H1 (cell line): ENCODE data around the gene DNAJC22. TPM values are rescaled to one million over a fixed set of nuclear protein-coding genes. Genes with fewer than 3 reads are reported as not detected.

Experiments used
- CTCF ChIA-PET: fragments of 300-600 bp; sonication (Branson Sonifier 250); formaldehyde crosslinking; loops from one replicate; lab custom pipeline; 2021; ENCODE audit not compliant: partially characterized antibody; lab: Charles Lee
- POLR2A ChIA-PET: fragments of 300-600 bp; sonication (Branson Sonifier 250); formaldehyde crosslinking; loops from one replicate; lab custom pipeline; 2021; ENCODE audit warnings: inconsistent platforms; ENCODE audit not compliant: partially characterized antibody; lab: Charles Lee
- DNase-seq, 2 experiments: peaks; one replicate each; pipeline versions ENCODE4 v3.0.0 to v3.0.0-alpha.2; 2010 to 2022; ENCODE audit warnings: low spot score in 2 of 2, low read depth in 1 of 2, mixed read lengths in 1 of 2
- FAIRE-seq: peaks from 2 replicates; lab custom pipeline; 2011; peaks lifted over from hg19 to GRCh38; lab: Jason Lieb, UNC
- H2AFZ ChIP-seq: 2 replicates; pipeline ENCODE4 v1.8.1; 2012; ENCODE audit warnings: low read length, inconsistent platforms
- H2AK5ac ChIP-seq: 2 replicates; pipeline ENCODE4 v1.6.1; 2013; ENCODE audit warnings: low read depth, low read length
- H2BK120ac ChIP-seq: replicated peaks from 2 replicates; pipeline ENCODE3; 2013; ENCODE audit warnings: low read depth, low read length, inconsistent platforms
- H2BK12ac ChIP-seq: 2 replicates; pipeline ENCODE4 v1.6.1; 2013; ENCODE audit warnings: low read depth, low read length
- H2BK15ac ChIP-seq: 2 replicates; pipeline ENCODE4 v1.6.1; 2013; ENCODE audit warnings: low read length
- H2BK20ac ChIP-seq: 2 replicates; pipeline ENCODE4 v1.6.1; 2013; ENCODE audit warnings: low read length
- H2BK5ac ChIP-seq: 2 replicates; pipeline ENCODE4 v1.6.1; 2013; ENCODE audit warnings: low read depth, low read length
- H3K14ac ChIP-seq: 2 replicates; pipeline ENCODE4 v1.6.1; 2013; ENCODE audit warnings: inconsistent platforms; ENCODE audit not compliant: insufficient read length
- H3K18ac ChIP-seq: 2 replicates; pipeline ENCODE4 v1.6.1; 2013; ENCODE audit warnings: low read length; ENCODE audit errors: extremely low read depth
- H3K23ac ChIP-seq: 2 replicates; pipeline ENCODE4 v1.6.1; 2013; ENCODE audit warnings: inconsistent platforms; ENCODE audit not compliant: insufficient read length
- H3K23me2 ChIP-seq: 2 replicates; pipeline ENCODE4 v1.6.1; 2013; ENCODE audit warnings: low read depth, low read length
- H3K27ac ChIP-seq: 2 replicates; pipeline ENCODE4 v1.6.1; 2011; ENCODE audit warnings: low read depth, low read length, inconsistent platforms
- H3K27me3 ChIP-seq, 4 experiments: replicated peaks in 1 of 4; 1 replicate in 1 of 4; 2 replicates in 3 of 4; pipeline versions ENCODE4 v1.6.1 to v1.8.1; 2011 to 2013; ENCODE audit warnings: low read length in 3 of 4, mild to moderate bottlenecking in 3 of 4, inconsistent platforms in 2 of 4, mixed read lengths in 2 of 4, moderate library complexity in 1 of 4; ENCODE audit not compliant: control insufficient read depth in 3 of 4, insufficient read depth in 3 of 4; ENCODE audit errors: extremely low read depth in 1 of 4
- H3K36me3 ChIP-seq, 4 experiments: 2 replicates each; pipeline versions ENCODE4 v1.6.1 to v1.8.1; 2011 to 2013; ENCODE audit warnings: mild to moderate bottlenecking in 4 of 4, low read length in 3 of 4, moderate library complexity in 2 of 4, control low read depth in 1 of 4, inconsistent platforms in 1 of 4; ENCODE audit not compliant: insufficient read depth in 4 of 4, control insufficient read depth in 2 of 4
- H3K4ac ChIP-seq: replicated peaks from 2 replicates; pipeline ENCODE3; 2013; ENCODE audit warnings: low read length, low read depth, mixed read lengths, inconsistent platforms; ENCODE audit not compliant: insufficient read length
- H3K4me1 ChIP-seq, 4 experiments: replicated peaks in 1 of 4; 1 replicate in 1 of 4; 2 replicates in 3 of 4; pipeline versions ENCODE4 v1.6.1 to v1.8.1; 2011 to 2013; ENCODE audit warnings: low read length in 3 of 4, inconsistent platforms in 2 of 4, mixed read lengths in 1 of 4; ENCODE audit not compliant: insufficient read depth in 4 of 4, control insufficient read depth in 3 of 4
- H3K4me2 ChIP-seq, 2 experiments: 2 replicates each; pipeline versions ENCODE4 v1.6.1 to v1.8.1; 2011 to 2013; ENCODE audit warnings: low read depth in 2 of 2, low read length in 2 of 2, control low read depth in 1 of 2, inconsistent platforms in 1 of 2, mild to moderate bottlenecking in 1 of 2; ENCODE audit not compliant: insufficient read depth in 1 of 2
- H3K4me3 ChIP-seq, 4 experiments: fragments of 200-600, 300-600 bp in 1 of 4; sonication (generic), shearing (Covaris generic), sonication (Bioruptor Twin) in 1 of 4; 2 replicates each; pipeline versions ENCODE4 v1.5.1 to v1.8.1; 2011 to 2016; ENCODE audit warnings: low read length in 4 of 4, low read depth in 3 of 4, control low read depth in 2 of 4, inconsistent platforms in 2 of 4, mild to moderate bottlenecking in 2 of 4, mixed read lengths in 1 of 4, moderate library complexity in 1 of 4; ENCODE audit not compliant: insufficient read depth in 2 of 4; ENCODE audit errors: extremely low read depth in 1 of 4
- H3K56ac ChIP-seq: replicated peaks from 2 replicates; pipeline ENCODE3; 2013; ENCODE audit warnings: low read depth, mild to moderate bottlenecking, mixed read lengths, low read length, inconsistent platforms; ENCODE audit not compliant: insufficient read length
- H3K79me1 ChIP-seq: 2 replicates; pipeline ENCODE4 v1.6.1; 2013; ENCODE audit warnings: low read depth, low read length, control low read depth
- H3K79me2 ChIP-seq, 2 experiments: 2 replicates each; pipeline versions ENCODE4 v1.6.1 to v1.8.1; 2012 to 2013; ENCODE audit warnings: low read length in 2 of 2, mild to moderate bottlenecking in 2 of 2, inconsistent platforms in 1 of 2; ENCODE audit not compliant: insufficient read depth in 2 of 2, control insufficient read depth in 1 of 2
- H3K9ac ChIP-seq, 4 experiments: replicated peaks in 1 of 4; 1 replicate in 1 of 4; 2 replicates in 3 of 4; pipeline versions ENCODE4 v1.6.1 to v1.8.1; 2011 to 2013; ENCODE audit warnings: low read depth in 3 of 4, low read length in 3 of 4, control low read depth in 2 of 4, mild to moderate bottlenecking in 2 of 4, moderate library complexity in 2 of 4, inconsistent platforms in 1 of 4; ENCODE audit errors: extremely low read depth in 1 of 4
- H3K9me3 ChIP-seq, 2 experiments: 2 replicates each; pipeline versions ENCODE4 v1.6.1 to v1.8.1; 2012 to 2013; ENCODE audit warnings: mild to moderate bottlenecking in 2 of 2, moderate library complexity in 2 of 2, control low read depth in 1 of 2, inconsistent platforms in 1 of 2, low read depth in 1 of 2, low read length in 1 of 2, mixed read lengths in 1 of 2; ENCODE audit not compliant: insufficient read depth in 2 of 2
- H4K20me1 ChIP-seq, 2 experiments: replicated peaks in 1 of 2; 2 replicates each; pipeline versions ENCODE3 to v1.8.1; 2011 to 2013; ENCODE audit warnings: inconsistent platforms in 2 of 2, low read length in 2 of 2, mild to moderate bottlenecking in 1 of 2; ENCODE audit not compliant: insufficient read depth in 2 of 2, control insufficient read depth in 1 of 2
- H4K5ac ChIP-seq: 2 replicates; pipeline ENCODE4 v1.6.1; 2013; ENCODE audit warnings: low read length, low read depth, mixed read lengths, inconsistent platforms; ENCODE audit not compliant: insufficient read length
- H4K8ac ChIP-seq: 2 replicates; pipeline ENCODE4 v1.8.0; 2013; ENCODE audit warnings: mild to moderate bottlenecking, moderate library complexity, low read length, inconsistent platforms; ENCODE audit not compliant: insufficient read depth; ENCODE audit errors: extremely low read depth
- H4K91ac ChIP-seq: replicated peaks from 2 replicates; pipeline ENCODE3; 2013; ENCODE audit warnings: low read length, mixed read lengths, inconsistent platforms; ENCODE audit not compliant: insufficient read length
- RNF2 ChIP-seq: fragments of 200-900, 300-1000 bp; sonication (generic); IDR thresholded peaks from 2 replicates; pipeline ENCODE4 v1.7.1; 2016; ENCODE audit warnings: borderline replicate concordance, low read depth, mild to moderate bottlenecking, antibody characterized with exemption, low read length; ENCODE audit not compliant: poor library complexity, severe bottlenecking; ENCODE audit errors: missing control alignments
- YY1 ChIP-seq: IDR thresholded peaks from 2 replicates; pipeline ENCODE4 v1.6.1; 2011; ENCODE audit warnings: low read depth, mild to moderate bottlenecking, low read length
- WGBS, 2 experiments: shearing (Covaris generic) in 1 of 2; methylation state at CpG; one replicate each; pipeline versions ENCODE4 v1.1.6 to v1.1.7; 2013 to 2015; ENCODE audit warnings: low lambda C conversion rate in 2 of 2, mixed read lengths in 2 of 2, inconsistent platforms in 1 of 2, low coverage in 1 of 2, missing lambda C conversion rate in 1 of 2; ENCODE audit not compliant: insufficient replicate concordance in 2 of 2, insufficient coverage in 1 of 2, insufficient read length in 1 of 2; ENCODE audit errors: extremely low coverage in 1 of 2, missing lambda C conversion rate in 1 of 2; 5-methylcytosine and 5-hydroxymethylcytosine counted together
- polyA plus RNA-seq, 7 experiments: library from polyadenylated mRNA; depleted of rRNA in 3 of 7; stranded (reverse) in 5 of 7; unstranded in 2 of 7; fragments of >200 nt in 5 of 7; fragments of 200-250 nt in 2 of 7; gene quantifications; 1 replicate in 5 of 7; 2 replicates in 1 of 7; 4 replicates in 1 of 7; pipeline versions ENCODE4 v1.2.1 to v1.2.3, GENCODE V29; 2011 to 2013; ENCODE audit warnings: missing spikeins in 2 of 7, mixed read lengths in 2 of 7
- total RNA-seq: library from RNA; stranded (reverse); fragmentation: NEBNext Ultra II Directional; extraction: Animal tissue kit (Norgen Biotek cat#: 25700); gene quantifications from 2 replicates; pipeline ENCODE4 v1.2.1, GENCODE V29; 2021

The DNAJC22 gene
- total and polyA plus RNA-seq, 2 of the 8 experiments (the other 6 are each of a cell fraction or from before 2014, with no cell fraction given): 0.20 to 0.39 TPM

DNA sequence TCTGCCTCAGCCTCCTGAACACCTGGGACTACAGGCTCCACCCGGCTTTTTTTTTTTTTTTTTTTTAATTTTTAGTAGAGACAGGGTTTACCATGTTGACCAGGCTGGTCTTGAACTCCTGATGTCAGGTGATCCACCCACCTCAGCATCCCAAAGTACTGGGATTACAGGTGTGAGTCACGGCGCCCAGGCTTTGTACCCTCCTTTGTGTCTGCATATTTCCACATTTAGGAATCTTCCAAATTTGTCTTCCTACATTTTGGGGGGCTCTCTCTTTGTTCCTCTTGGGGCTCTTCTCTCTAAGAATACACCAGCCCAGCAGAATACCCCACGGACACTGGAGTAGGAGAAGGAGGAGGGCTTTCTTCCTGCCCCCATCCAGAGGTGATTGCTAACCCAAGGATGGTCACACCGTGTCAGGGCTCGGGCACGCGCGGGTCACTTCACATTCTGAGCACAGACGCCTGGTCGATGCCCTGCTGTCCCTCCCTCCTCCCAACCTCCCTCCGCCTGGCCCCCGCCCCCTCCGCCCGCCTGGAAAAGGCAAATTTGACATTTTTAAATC lies 2.1 kb upstream of the DNAJC22 start:
- peaks cover 9% of the 10 kb centered on the region for H3K23me2 ChIP-seq
- H3K9me3 ChIP-seq: no peaks in the 10 kb centered on the region
- H2BK20ac ChIP-seq: no peak overlapping the region
- no peak overlapping the region for H3K23ac ChIP-seq
- no peak overlapping the region for H2AK5ac ChIP-seq
- H3K18ac ChIP-seq: no peak overlapping the region; the same call in 1 of the 2 replicates
- TF ChIP-seq RNF2: peak; percentile 7
- TF ChIP-seq YY1: no peak
- peak overlapping the region; percentile 45 to 80 for H3K4me2 ChIP-seq
- no peak overlapping the region for H2BK15ac ChIP-seq
- H3K14ac ChIP-seq: no peak overlapping the region
- FAIRE-seq (no peak), DNase-seq (peak in 1 of 2 experiments; percentile 56)
- CTCF ChIA-PET: interaction anchor here (0.6 to 4.0 kb wide), 7 partner anchors 9 to 350 kb away, joined by 3 to 147 read pairs (median 5); partner anchors contain the start of gene PRPH
- no peak overlapping the region for H3K27ac ChIP-seq
- no peak overlapping the region for H2BK5ac ChIP-seq
- no peaks in the 10 kb centered on the region for H3K79me1 ChIP-seq
- H2AFZ ChIP-seq: no peak overlapping the region
- POLR2A ChIA-PET: interaction anchor here (4.0 kb wide), 1 partner anchor 11 kb away, joined by 31 read pairs; no protein-coding TSS in a partner anchor
- H4K8ac ChIP-seq: no peak overlapping the region; the same call in 1 of the 2 replicates
- 10% methylated on average over 3 of the region's 15 CpGs; no CpG with 5 or more reads in 1 of the 2 experiments for WGBS, 2 experiments
- H3K79me2 ChIP-seq: no peaks in the 10 kb centered on the region
- H4K20me1 ChIP-seq: peaks cover 13 to 19% of the 10 kb centered on the region in 2 experiments
- H3K4me1 ChIP-seq: peaks cover 4 to 41% (median 26%) of the 10 kb centered on the region in 4 experiments
- no peak overlapping the region for H2BK12ac ChIP-seq
- H3K27me3 ChIP-seq: peaks cover 70 to 99% (median 96%) of the 10 kb centered on the region in 4 experiments
- H2BK120ac ChIP-seq: no peak overlapping the region
- no peaks in the 10 kb centered on the region; a peak in 1 of 8 replicates for H3K36me3 ChIP-seq
- no peak overlapping the region for H3K56ac ChIP-seq
- no peak overlapping the region for H4K5ac ChIP-seq
- no peak overlapping the region for H4K91ac ChIP-seq
- no peak overlapping the region for H3K4ac ChIP-seq
- H3K9ac ChIP-seq: no peak overlapping the region
- H3K4me3 ChIP-seq: peak overlapping the region in 1 of 4 experiments; percentile 69; a peak in 2 of 8 replicates
